ENCODE results near the gene RCE1.
A peak's percentile ranks its signal among the peaks of the same experiment; 100 is the strongest.

Gene RCE1

GRCh38 chr11:66868082-66868725 lies 25.0 kb downstream of the RCE1 start:
- no peak for DNase-seq (ENCODE audit: low spot score)
- no peak for TF ChIP-seq CTCF (IDR thresholded peaks at IDR 0.05; ENCODE audit: extremely low read depth, missing control alignments)

- peak; percentile 61 for TF ChIP-seq CTCF (IDR thresholded peaks at IDR 0.05; ENCODE audit: extremely low read depth, missing control alignments)
- DNase-seq (ENCODE audit: low spot score), result peak; percentile 94
These were observed 25.7 kb downstream of the RCE1 start for GRCh38 chr11:66868726-66869566.

- TF ChIP-seq CTCF (IDR thresholded peaks at IDR 0.05; ENCODE audit: extremely low read depth, missing control alignments), result no peak
- DNase-seq (ENCODE audit: low spot score), result no peak
These were observed 26.3 kb downstream of the RCE1 start for GRCh38 chr11:66869567-66869870.

- no peak for TF ChIP-seq CTCF (IDR thresholded peaks at IDR 0.05; ENCODE audit: extremely low read depth, missing control alignments)
- no peak for DNase-seq (ENCODE audit: low spot score)
These were observed 26.9 kb downstream of the RCE1 start for GRCh38 chr11:66870131-66870530.

GRCh38 chr11:66870616-66871520 lies 27.6 kb downstream of the RCE1 start:
- TF ChIP-seq CTCF (IDR thresholded peaks at IDR 0.05; ENCODE audit: extremely low read depth, missing control alignments), result no peak
- DNase-seq (ENCODE audit: low spot score), result no peak

GRCh38 chr11:66871521-66871901 lies 28.3 kb downstream of the RCE1 start:
- no peak for TF ChIP-seq CTCF (IDR thresholded peaks at IDR 0.05; ENCODE audit: extremely low read depth, missing control alignments)
- DNase-seq (ENCODE audit: low spot score), result no peak

- TF ChIP-seq CTCF (IDR thresholded peaks at IDR 0.05; ENCODE audit: extremely low read depth, missing control alignments), result no peak
- no peak for DNase-seq (ENCODE audit: low spot score)
These were observed 31.0 kb downstream of the RCE1 start for GRCh38 chr11:66874232-66874631.
